ENCODE data around the gene TMEM163.

DNA sequence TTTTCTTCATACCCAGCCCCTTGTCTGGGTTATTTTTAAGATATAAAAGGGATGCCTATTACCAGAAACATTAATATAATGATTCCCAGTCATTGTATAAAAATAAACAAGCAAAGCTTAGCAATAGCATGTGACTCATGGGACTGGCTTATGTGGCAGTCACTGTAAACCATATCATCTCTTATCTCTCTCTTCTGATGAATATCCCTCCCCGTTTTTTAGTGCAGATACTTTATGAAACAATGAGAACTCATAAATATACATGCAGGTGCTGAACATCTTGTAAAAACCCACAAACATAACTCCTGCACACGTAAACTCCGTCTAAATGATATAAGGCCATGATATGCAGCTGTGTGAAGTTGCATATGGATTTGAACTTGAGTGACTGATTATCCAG lies 310.0 kb downstream of the TMEM163 start:
- TF ChIP-seq POLR2A (IDR thresholded peaks at IDR 0.05): no peak
- no peak for TF ChIP-seq CTCF (IDR thresholded peaks at IDR 0.05)
